Loucy (cell line): ENCODE results near the gene NTSR2.

ENCODE experiments used
- H2AFZ ChIP-seq: fragments of 200-600 bp; sonication (generic); 2 replicates; pipeline ENCODE4 v1.6.0; 2016; ENCODE audit warnings: antibody characterized with exemption, mild to moderate bottlenecking, low read length, moderate library complexity
- H3F3A ChIP-seq: fragments of 200-600 bp; 2 replicates; pipeline ENCODE4 v1.6.0; 2016; ENCODE audit warnings: antibody characterized with exemption, low read depth, mild to moderate bottlenecking
- H3K27me3 ChIP-seq: fragments of 200-600 bp; sonication (generic); 2 replicates; pipeline ENCODE4 v1.6.1; 2014; ENCODE audit warnings: low read length, mild to moderate bottlenecking; ENCODE audit not compliant: insufficient read depth, poor library complexity, severe bottlenecking
- H3K36me3 ChIP-seq: fragments of 200-600 bp; sonication (generic); 2 replicates; pipeline ENCODE4 v1.6.1; 2016; ENCODE audit warnings: low read length; ENCODE audit not compliant: insufficient read depth
- H3K4me1 ChIP-seq: fragments of 200-600 bp; sonication (generic); 2 replicates; pipeline ENCODE4 v1.5.1; 2014; ENCODE audit warnings: low read length, mild to moderate bottlenecking; ENCODE audit not compliant: insufficient read depth, poor library complexity, severe bottlenecking
- H3K4me2 ChIP-seq: fragments of 200-600 bp; sonication (generic); 2 replicates; pipeline ENCODE4 v1.6.0; 2014; ENCODE audit warnings: antibody characterized with exemption, low read length, low read depth, mild to moderate bottlenecking; ENCODE audit not compliant: poor library complexity, severe bottlenecking
- H3K4me3 ChIP-seq: fragments of 200-600 bp; sonication (generic); 2 replicates; pipeline ENCODE4 v1.5.1; 2014; ENCODE audit warnings: low read length, mild to moderate bottlenecking, mixed read lengths; ENCODE audit not compliant: poor library complexity, severe bottlenecking
- H3K79me2 ChIP-seq: fragments of 200-600 bp; sonication (generic); 2 replicates; pipeline ENCODE4 v1.6.1; 2014; ENCODE audit warnings: low read length; ENCODE audit not compliant: insufficient read depth
- H3K9ac ChIP-seq: fragments of 200-600 bp; sonication (generic); 2 replicates; pipeline ENCODE4 v1.6.0; 2014; ENCODE audit warnings: mild to moderate bottlenecking, low read depth, low read length, moderate library complexity; ENCODE audit not compliant: poor library complexity, severe bottlenecking
- H3K9me2 ChIP-seq: fragments of 200-600 bp; sonication (generic); replicated peaks from 2 replicates; pipeline ENCODE4 v1.6.1; 2016; ENCODE audit warnings: low read depth, low read length, mixed read lengths
- H3K9me3 ChIP-seq: fragments of 200-600 bp; sonication (generic); 2 replicates; pipeline ENCODE4 v1.6.1; 2014; ENCODE audit warnings: mild to moderate bottlenecking, antibody characterized with exemption, low read length, low read depth; ENCODE audit not compliant: insufficient read depth
- H4K20me1 ChIP-seq: fragments of 200-600 bp; sonication (generic); 2 replicates; pipeline ENCODE4 v1.6.0; 2014; ENCODE audit warnings: antibody characterized with exemption, low read length, mild to moderate bottlenecking; ENCODE audit not compliant: insufficient read depth, poor library complexity, severe bottlenecking
- EZH2phosphoT487 ChIP-seq: fragments of 200-600 bp; IDR thresholded peaks from 2 replicates; pipeline ENCODE4 v1.6.1; 2018; ENCODE audit warnings: antibody characterized with exemption, mild to moderate bottlenecking, moderate library complexity, borderline replicate concordance
- TF ChIP-seq, protein P1 (sequence below): fragments of 200-600 bp; sonication (generic); conservative IDR thresholded peaks from 2 replicates; pipeline ENCODE4 v1.5.1; 2014; ENCODE audit warnings: mild to moderate bottlenecking, antibody characterized with exemption, low read length

Gene NTSR2

DNA sequence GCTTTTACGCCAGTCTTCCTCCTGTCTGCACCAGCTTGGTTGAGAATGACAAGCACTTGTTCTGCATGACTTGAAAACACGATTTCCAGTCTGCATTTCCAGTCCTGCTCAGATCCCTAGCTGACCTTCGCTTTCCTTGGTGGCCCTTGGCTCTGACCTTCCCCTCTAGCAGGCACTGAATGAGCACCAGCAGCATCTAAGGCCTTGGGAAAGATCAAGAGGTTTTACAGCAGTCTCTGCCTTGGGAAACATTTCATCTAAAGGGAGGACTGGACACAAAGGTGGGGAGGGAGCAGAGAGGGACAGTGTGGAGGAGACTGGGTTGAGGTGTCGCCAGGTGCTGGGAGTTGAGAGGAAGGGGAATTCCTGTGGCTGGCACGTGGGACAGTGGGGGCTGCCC, 30.5 kb downstream of the NTSR2 start:
- no peaks in the 10 kb centered on the region for H3K9me3 ChIP-seq
- no peaks in the 10 kb centered on the region for H3K27me3 ChIP-seq
- H3K4me1 ChIP-seq = no peaks in the 10 kb centered on the region
- no peaks in the 10 kb centered on the region for H3F3A ChIP-seq
- no peak overlapping the region for H3K4me2 ChIP-seq
- H3K36me3 ChIP-seq = no peaks in the 10 kb centered on the region
- no peaks in the 10 kb centered on the region for H3K9me2 ChIP-seq
- no peak overlapping the region for H3K9ac ChIP-seq
- no peaks in the 10 kb centered on the region for H4K20me1 ChIP-seq
- TF ChIP-seq, protein P1, sequence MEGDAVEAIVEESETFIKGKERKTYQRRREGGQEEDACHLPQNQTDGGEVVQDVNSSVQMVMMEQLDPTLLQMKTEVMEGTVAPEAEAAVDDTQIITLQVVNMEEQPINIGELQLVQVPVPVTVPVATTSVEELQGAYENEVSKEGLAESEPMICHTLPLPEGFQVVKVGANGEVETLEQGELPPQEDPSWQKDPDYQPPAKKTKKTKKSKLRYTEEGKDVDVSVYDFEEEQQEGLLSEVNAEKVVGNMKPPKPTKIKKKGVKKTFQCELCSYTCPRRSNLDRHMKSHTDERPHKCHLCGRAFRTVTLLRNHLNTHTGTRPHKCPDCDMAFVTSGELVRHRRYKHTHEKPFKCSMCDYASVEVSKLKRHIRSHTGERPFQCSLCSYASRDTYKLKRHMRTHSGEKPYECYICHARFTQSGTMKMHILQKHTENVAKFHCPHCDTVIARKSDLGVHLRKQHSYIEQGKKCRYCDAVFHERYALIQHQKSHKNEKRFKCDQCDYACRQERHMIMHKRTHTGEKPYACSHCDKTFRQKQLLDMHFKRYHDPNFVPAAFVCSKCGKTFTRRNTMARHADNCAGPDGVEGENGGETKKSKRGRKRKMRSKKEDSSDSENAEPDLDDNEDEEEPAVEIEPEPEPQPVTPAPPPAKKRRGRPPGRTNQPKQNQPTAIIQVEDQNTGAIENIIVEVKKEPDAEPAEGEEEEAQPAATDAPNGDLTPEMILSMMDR = no peak
- TF ChIP-seq EZH2phosphoT487 = no peak
- no peak overlapping the region for H3K4me3 ChIP-seq
- H2AFZ ChIP-seq = no peak overlapping the region
- no peaks in the 10 kb centered on the region for H3K79me2 ChIP-seq

DNA sequence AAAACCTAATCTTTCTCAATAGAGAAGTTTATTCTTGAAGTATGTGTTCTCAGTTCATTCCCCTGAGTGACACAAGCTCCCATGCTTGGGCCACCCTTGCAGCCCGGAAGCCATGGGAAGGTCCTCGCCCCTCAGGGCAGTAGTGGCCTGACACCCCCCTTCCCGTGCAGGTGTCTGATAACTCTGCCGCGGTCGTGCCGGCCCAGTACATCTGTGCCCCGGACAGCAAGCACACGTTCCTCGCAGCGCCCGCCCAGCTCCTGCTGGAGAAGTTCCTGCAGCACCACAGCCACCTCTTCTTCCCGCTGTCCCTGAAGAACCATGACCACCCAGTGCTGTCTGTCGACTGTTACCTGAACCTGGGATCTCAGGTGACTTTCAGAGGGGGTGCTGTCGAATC, 32.4 kb downstream of the NTSR2 start:
- H3F3A ChIP-seq = no peaks in the 10 kb centered on the region
- H3K9me2 ChIP-seq = no peaks in the 10 kb centered on the region
- H3K79me2 ChIP-seq = no peaks in the 10 kb centered on the region
- no peaks in the 10 kb centered on the region for H3K27me3 ChIP-seq
- H3K4me3 ChIP-seq = no peak overlapping the region
- TF ChIP-seq EZH2phosphoT487 = no peak
- TF ChIP-seq, protein P1 = no peak
- no peaks in the 10 kb centered on the region for H3K9me3 ChIP-seq
- H2AFZ ChIP-seq = no peak overlapping the region
- H3K36me3 ChIP-seq = no peaks in the 10 kb centered on the region
- no peaks in the 10 kb centered on the region for H4K20me1 ChIP-seq
- H3K9ac ChIP-seq = no peak overlapping the region
- no peak overlapping the region for H3K4me2 ChIP-seq
- H3K4me1 ChIP-seq = no peaks in the 10 kb centered on the region

DNA sequence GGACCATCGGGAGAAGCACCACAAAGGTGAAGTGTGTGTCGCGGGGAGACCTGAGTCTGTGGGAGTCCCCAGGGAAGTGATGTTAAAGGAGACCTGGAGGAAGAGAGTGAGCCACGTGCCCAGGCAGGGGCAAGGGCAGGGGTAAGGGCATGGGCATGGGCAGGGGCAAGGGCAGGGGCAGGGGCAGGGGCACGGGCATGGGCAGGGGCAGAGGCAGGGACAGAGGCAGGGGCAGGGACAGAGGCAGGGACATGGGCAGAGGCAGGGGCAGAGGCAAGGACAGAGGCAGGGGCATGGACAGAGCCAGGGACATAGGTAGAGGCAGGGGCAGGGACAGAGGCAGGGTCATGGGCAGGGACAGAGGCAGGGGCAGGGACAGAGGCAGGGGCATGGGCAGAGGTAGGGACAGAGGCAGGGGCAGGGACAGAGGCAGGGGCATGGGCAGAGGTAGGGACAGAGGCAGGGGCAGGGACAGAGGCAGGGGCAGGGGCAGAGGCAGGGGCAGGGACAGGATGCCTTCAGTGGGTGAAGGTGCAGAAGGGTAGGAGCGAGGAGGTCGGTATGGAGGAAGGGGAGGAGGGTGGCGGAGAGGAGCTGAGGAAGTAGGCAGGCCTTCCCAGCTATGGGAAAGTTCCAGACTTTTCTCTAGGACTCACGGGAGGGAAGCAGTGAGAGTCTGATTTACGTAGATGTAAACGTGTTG, 33.3 kb downstream of the NTSR2 start:
- Histone ChIP-seq H3K4me2 (no peak overlapping the region), H3K79me2 (no peaks in the 10 kb centered on the region), H3F3A (no peaks in the 10 kb centered on the region), H3K4me1 (no peaks in the 10 kb centered on the region), H3K4me3 (no peak overlapping the region), H2AFZ (no peak overlapping the region), H3K9ac (no peak overlapping the region), H3K27me3 (no peaks in the 10 kb centered on the region), H4K20me1 (no peaks in the 10 kb centered on the region), H3K9me2 (no peaks in the 10 kb centered on the region), H3K9me3 (no peaks in the 10 kb centered on the region), H3K36me3 (no peaks in the 10 kb centered on the region)
- TF ChIP-seq EZH2phosphoT487 = no peak
- TF ChIP-seq, protein P1 = no peak
